Astrocyte of the spinal cord (primary cell): ENCODE data around the gene KLHL24.

Experiments
- DNase-seq: peaks from one replicate; pipeline ENCODE4 v3.0.0; 2011; ENCODE audit warnings: low read depth, low spot score
- H3K4me3 ChIP-seq: 2 replicates; pipeline ENCODE4 v1.5.1; 2011; ENCODE audit warnings: low read depth, mild to moderate bottlenecking, low read length, moderate library complexity
- in situ Hi-C: cut with HindIII; loops from 2 replicates; pipeline ENCODE4 v1.10.0; 2017; ENCODE audit warnings: low sequenced_read_pairs
- TF ChIP-seq, protein P1 (sequence below): IDR thresholded peaks from 2 replicates; pipeline ENCODE4 v1.5.1; 2012; ENCODE audit warnings: low read depth, mild to moderate bottlenecking, low read length, inconsistent platforms

Gene KLHL24

DNA sequence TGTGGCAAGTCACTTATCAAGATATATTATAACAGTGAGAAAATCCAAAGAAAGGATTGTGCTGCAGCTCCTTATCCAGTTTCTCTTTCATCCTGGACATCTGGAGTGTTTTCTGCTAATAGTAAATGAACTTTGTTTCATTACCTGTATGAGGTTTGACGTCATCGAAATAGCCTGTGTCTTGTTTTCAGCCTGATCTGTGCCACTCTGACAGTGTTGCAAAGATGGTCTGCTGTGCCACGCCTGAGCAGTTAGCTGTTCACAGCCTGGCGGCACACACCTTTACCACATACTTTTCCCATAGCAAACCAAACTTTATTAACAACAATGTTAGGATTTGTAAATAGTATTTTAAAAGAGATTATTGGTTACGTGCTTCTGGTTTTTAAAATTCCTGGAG lies 96.2 kb downstream of the KLHL24 start:
- H3K4me3 ChIP-seq: no peak overlapping the region
- no peak for DNase-seq
- in situ Hi-C loops: no loop called here
- TF ChIP-seq, protein P1, sequence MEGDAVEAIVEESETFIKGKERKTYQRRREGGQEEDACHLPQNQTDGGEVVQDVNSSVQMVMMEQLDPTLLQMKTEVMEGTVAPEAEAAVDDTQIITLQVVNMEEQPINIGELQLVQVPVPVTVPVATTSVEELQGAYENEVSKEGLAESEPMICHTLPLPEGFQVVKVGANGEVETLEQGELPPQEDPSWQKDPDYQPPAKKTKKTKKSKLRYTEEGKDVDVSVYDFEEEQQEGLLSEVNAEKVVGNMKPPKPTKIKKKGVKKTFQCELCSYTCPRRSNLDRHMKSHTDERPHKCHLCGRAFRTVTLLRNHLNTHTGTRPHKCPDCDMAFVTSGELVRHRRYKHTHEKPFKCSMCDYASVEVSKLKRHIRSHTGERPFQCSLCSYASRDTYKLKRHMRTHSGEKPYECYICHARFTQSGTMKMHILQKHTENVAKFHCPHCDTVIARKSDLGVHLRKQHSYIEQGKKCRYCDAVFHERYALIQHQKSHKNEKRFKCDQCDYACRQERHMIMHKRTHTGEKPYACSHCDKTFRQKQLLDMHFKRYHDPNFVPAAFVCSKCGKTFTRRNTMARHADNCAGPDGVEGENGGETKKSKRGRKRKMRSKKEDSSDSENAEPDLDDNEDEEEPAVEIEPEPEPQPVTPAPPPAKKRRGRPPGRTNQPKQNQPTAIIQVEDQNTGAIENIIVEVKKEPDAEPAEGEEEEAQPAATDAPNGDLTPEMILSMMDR: no peak

DNA sequence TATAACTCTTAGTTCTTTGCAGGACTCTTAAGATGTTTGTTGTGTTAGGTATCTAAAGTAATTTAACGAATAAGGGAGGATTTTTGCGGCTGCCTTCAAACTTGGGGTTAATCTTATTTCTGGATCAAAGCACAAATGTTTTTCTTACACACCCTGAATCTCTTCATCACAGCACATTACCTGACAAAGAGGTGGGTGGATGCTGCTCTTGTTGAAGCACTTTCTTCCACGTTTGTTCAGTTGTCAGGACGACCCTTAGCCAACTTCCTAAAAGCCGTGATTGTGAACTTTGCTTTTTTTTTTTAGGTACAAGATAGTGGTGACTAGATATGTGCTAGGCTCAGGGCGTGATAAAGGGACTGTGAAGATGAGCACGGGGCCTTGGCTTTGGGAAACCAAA lies 98.1 kb downstream of the KLHL24 start:
- in situ Hi-C loops: no loop called here
- TF ChIP-seq, protein P1: no peak
- DNase-seq: no peak
- no peak overlapping the region for H3K4me3 ChIP-seq
